ENCODE measurements around the gene EPHA2.
"Not testable (repeated sequence)": the region's sequence is repeated elsewhere in the genome, so short reads cannot be mapped to it uniquely, and the experiment has no call there.

The EPHA2 gene

DNA sequence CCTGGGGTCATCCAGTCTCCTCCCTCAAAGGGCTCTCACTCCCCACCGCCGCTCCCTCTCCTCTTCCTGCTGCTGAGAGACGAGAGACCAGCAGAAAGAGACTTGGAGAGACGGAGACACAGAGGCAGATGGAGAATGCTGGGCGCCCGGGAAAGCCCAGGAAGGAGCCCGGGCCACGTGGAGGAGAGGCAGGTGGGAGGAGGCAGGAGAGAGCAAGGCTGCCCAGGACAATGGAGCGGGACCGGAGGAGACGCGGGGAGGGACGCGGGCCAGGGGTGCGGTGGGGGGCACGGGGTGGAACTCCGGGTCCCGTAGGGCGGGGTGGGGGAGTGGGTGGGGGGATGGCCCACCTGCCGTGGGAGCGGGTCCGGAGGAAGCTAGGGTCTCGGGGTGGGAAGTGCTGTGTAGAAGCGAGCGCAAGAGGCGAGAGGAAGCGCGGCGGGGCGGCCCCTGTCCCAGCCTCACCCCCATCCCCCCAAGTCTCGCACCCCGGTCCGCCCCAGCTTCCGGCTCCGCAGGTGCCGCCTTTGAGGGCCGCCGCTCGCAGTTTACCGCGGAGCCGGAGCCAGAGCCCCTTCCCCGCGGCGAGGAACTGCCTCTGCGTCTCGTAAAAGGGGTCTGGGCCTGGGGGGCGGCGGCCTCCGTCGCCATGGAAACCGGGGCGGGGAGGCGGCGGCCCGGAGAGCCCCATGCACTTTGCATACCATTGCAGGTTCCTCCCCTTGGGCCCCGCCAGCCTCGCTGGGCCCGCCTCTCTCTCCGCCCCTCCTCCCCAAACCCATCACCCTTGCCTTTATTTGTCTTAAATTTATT lies 11.7 kb upstream of the EPHA2 start:
- no peak for DNase-seq (ENCODE audit: low read depth)

DNA sequence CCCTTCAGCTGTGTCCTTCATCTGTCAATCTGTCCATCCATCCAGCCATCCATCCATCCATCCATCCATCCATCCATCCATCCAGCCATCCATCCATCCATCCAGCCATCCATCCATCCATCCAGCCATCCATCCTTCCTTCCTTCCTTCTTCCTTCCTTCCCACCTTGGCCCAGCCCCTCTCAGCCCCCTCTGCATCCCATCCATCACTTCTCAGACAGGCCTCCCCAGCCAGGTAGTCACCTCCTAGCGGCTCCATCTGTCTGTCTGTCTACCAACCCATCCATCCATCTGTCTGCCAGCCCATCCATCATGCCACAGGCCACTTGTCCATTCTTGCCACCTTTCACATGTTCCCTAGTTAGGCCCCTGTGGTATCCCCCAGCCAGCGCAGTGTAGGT lies 10.2 kb upstream of the EPHA2 start:
- no peak for DNase-seq (ENCODE audit: low read depth)

DNA sequence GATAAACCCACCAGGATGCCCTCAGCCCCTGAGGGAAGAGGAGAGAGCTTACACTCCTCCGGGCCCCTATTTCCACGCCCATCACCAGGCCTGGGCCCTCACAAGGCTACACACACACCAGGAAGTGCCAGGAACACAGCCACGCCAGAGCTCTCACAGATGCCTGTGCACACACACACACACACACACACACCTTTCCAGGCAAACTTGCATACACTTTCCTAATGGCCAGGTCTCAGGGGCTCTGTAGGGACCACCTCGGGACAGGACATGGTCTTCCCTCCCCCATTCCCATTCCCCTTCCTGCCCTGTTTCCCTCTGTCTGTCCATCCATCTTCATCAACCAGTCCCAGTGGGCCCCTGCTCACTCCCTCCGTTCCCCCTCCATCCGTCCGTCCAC lies 9.7 kb upstream of the EPHA2 start:
- DNase-seq (ENCODE audit: low read depth), result no peak

DNA sequence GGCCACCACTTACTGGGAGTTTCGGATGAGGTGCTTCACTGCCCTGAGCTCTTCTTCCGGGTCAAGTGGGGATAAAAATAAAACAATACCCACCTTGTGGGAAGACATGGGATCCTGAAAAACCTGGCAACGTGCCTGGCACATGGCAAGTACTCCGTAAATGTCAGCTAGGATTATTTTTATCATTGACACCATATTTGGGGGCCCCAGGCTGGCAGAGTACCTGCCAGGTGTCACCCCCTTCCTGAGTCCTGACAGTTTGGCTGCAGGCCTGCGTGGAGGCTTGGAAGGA lies 9.2 kb upstream of the EPHA2 start:
- DNase-seq (ENCODE audit: low read depth), result no peak

DNA sequence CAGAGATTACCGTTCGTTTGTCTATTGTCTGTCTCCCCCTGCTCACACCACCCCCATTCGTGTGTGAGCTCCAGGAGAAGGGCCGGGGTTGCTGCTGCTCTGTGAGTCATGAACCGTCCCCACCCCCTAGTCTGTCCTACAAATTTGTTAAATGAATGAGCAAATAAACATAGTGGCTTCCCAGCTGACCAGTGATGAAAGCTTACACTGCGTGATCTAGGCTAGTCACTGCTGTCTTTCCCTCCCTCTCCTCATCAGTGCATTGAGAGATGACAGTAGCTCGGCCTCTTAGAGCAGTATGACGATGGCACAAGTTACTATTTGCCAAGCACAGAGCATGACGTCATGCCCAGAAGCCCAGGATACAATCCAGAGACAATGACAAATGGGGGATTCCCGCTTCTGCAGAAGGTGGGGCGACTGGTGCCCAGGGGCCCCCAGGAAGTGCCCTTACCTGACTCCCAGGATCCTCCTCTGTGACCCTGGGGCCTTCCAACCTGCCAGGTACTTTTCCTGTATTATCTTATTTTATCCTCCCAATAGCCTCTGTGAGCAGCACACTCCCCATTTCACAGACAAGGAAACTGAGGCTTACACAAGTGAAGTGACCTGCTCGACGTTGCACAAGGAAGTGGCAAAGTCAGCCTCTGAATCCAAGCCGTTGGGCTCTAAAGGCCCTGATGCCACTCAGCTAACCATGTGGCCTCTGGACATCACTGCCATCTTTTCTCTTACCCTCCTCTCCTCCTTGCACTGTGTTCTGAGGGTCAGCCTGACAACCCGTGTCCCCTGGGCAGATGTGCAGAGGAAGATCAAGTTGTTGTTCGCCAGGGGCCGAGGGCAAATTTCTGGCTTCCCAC lies 8.6 kb upstream of the EPHA2 start:
- DNase-seq (ENCODE audit: low read depth), result peak; percentile 95

- DNase-seq (ENCODE audit: low read depth), result not testable (repeated sequence)
Observed at GRCh38 chr1:16163608-16164212, 7.8 kb upstream of the EPHA2 start.

DNA sequence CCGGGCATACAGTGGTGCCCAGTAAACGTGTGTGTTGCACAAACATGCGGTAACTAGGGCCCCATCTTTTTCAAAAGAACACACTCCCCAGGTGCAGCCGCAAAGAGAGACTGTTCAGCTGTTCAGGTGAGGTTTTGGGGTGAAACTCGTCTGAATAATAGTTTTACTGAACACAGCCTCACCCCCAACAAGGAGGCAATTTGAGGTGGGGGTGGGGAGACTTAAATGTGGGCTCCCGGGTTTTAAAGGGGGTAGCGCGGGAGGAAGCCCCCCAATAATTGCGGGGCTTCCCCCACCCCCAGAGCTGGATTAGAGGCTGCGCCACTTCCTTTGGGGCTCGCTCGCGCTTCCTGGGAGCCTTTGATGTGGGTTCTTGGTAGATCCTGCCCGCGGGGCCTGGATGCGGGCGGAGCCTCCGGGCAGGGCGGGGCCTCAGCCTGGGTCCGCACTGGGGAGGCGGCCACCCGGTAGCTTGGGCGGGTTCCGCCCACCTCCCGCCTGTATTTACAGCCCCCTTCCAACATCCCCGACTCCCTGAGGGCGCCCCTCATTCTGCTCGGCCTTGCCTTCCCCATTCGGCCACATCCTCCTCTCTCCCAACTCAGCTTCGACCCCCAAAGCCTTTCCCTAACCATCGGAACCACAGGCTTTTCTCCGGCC lies 6.4 kb upstream of the EPHA2 start:
- no peak for DNase-seq (ENCODE audit: low read depth)

GRCh38 chr1:16161717-16162116 lies 5.8 kb upstream of the EPHA2 start:
- no peak for DNase-seq (ENCODE audit: low read depth)

GRCh38 chr1:16158993-16159831 lies 3.3 kb upstream of the EPHA2 start:
- DNase-seq (ENCODE audit: low read depth), result no peak

- no peak for DNase-seq (ENCODE audit: low read depth)
Observed at GRCh38 chr1:16158025-16158424, 2.2 kb upstream of the EPHA2 start.

- DNase-seq (ENCODE audit: low read depth), result no peak
Observed at GRCh38 chr1:16156848-16157495, 1.1 kb upstream of the EPHA2 start.

DNA sequence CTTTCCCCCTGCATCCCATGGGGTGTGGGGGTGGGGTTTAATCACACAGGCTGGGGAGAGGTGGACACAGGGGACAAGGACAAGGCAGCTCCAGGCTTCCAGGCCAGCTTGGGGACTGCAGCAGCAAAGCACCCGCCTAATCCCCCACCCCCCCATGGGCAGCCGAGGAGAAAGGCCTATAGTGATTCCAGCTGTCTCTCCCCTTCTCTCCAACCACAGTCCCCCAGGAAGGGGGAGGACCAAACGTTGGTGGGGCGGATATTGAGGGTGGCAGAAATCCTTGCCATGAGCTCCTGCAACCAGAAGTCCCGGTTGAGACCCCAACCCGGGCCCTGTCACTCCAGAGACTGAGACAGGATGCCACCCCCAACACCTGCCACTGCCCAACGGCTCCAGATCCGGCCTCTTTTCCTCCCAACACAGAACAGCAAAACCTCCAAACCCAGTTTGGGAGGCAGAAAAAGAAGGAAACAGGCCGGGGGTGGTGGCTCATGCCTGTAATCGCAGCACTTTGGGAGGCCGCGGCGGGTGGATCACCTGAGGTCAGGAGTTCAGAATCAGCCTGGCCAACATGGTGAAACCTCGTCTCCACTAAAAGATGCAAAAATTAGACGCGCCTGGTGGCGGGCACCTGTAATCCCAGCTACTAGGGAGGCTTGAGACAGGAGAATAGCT lies 1.7 kb downstream of the EPHA2 start:
- DNase-seq (ENCODE audit: low read depth), result no peak

DNA sequence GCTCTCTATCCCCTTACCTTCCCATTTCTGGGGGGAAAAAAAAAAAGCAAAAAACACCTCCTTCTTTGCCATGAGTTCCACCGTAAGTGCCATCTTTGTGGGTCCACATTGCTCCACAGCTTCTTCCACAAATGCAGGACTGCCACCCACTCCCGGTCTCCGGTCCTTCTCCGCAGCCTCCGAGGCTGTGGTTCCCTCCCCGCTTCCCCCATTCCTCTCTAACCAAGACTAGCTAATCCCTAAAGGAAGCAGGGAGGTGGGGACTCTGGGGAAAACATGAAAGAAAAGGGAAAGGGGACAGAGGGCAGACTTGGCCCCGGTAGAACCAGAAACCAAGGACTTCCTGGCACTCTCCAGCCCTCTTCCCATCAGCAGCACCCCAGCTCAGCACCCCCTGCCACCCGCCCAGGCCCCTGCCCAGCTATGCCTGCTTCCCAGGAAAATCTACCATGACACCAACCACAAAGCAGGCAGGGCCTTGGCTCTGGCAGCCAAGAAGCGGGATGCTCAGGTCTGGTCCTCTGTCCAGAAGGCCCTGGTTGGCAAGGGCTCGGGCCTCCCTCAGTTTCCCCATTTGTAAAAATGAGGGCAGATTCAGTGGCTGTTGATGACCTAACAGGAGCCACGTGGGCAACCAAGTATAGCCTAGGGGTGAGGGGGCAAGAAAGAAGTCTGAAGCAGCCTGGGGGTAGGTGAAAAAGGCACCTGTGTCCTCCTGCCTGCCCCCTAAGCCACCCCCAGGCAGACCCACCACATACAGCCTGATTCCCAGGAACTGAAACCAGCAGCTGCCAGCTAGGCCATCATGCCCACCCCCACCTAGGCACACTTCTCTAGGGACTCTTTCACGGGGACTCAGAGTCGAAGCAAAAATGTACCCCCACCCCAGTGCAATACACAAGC lies 2.5 kb downstream of the EPHA2 start:
- no peak for DNase-seq (ENCODE audit: low read depth)

- DNase-seq (ENCODE audit: low read depth), result no peak
Observed at GRCh38 chr1:16152481-16153087, 3.3 kb downstream of the EPHA2 start.

GRCh38 chr1:16151995-16152384 lies 3.9 kb downstream of the EPHA2 start:
- DNase-seq (ENCODE audit: low read depth), result no peak

GRCh38 chr1:16151196-16151994 lies 4.5 kb downstream of the EPHA2 start:
- no peak for DNase-seq (ENCODE audit: low read depth)

GRCh38 chr1:16150508-16150907 lies 5.4 kb downstream of the EPHA2 start:
- DNase-seq (ENCODE audit: low read depth), result no peak
